Measurements from ENCODE around the gene FJX1. TPM values are rescaled to one million over a fixed set of nuclear protein-coding genes. Genes with fewer than 3 reads are reported as not detected.

The FJX1 gene, protein sequence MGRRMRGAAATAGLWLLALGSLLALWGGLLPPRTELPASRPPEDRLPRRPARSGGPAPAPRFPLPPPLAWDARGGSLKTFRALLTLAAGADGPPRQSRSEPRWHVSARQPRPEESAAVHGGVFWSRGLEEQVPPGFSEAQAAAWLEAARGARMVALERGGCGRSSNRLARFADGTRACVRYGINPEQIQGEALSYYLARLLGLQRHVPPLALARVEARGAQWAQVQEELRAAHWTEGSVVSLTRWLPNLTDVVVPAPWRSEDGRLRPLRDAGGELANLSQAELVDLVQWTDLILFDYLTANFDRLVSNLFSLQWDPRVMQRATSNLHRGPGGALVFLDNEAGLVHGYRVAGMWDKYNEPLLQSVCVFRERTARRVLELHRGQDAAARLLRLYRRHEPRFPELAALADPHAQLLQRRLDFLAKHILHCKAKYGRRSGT
- 9.2 TPM for total RNA-seq

DNA sequence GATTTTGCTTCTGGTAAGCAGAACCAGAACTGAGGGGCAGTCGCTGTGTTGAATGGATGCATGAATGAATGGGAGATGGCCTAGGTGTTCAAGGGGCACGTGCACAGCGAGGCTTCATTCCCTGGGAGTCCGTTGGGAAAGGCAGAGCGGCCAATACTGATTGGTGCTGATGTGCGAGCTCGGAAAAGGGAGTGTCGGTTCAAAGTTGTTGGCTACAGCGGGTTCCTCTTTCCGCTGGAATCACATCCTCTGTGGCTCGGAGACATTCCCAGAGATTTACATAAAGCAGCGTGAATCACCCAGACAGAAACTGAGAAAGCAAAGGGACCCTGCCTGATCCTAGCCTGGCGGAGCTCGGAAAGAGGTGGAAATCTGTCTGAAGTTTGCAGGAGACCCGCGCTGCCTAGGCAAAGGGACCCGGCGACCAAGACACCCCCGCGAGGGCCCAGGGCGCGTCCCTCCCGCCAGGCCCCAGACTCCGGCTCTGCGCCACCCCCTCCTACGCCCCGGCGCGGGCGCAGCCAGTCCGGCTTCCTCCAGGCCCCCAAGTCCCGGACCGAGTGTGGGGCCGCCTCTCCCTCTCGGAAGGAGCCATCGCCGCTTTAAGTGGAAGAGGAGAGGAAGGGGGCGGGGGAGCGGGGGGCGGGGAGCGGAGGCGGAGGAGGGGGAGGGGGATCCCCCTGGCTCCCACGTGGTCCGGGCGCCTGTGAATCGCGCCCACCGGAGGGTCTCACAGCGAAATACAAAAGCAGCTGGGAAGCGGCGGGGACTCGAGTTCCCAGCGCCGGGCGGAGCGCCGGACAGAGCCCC lies at the start of gene FJX1:
Gene FJX1, plus strand, starts transcription at position 774 of the 810 bp plus-strand sequence. CDS start 177 bp downstream, outside the sequence.
- DNase-seq: peak; percentile 90

- no peak for DNase-seq
These were observed 46.6 kb upstream of the FJX1 start for GRCh38 chr11:35571696-35572095.

GRCh38 chr11:35579557-35580396 lies 38.5 kb upstream of the FJX1 start:
- DNase-seq: no peak

DNA sequence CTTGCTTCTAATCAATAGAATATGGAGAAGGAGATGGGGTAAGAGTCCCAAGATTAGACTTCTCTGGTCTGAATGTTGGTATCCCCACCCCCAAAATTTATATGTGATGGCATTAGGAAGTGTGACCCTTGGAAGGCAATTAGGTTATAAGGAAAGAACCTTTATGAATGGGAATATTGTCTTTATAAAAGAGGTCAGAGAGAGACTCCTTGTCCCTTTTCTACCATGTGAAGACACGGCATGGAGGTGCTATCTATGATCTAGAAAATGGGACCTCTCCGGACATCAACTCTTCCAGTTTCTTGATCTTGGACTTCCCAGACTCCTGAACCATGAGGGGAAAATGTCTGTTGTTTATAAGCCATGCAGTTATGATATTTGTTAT lies 37.9 kb upstream of the FJX1 start:
- no peak for DNase-seq

DNA sequence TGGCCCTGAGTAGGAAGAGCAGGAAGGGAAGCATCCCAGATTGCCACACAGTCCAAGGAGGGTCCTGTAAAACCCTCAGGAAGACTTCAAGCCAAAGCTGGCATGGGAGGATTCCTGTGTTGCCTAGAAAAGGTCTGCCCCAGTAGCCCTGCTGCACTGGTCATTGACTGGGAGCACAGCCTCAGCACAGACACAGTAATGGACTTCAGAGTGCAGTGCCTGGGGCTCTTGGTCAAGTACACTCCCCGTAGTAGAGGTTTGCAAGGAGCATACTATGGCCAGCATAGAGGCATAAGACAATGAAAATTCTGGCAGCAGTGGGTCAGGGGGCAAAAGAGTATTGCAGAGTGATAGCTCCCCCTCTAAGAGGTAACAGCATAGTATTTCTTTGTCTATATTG lies 36.2 kb upstream of the FJX1 start:
- no peak for DNase-seq

DNA sequence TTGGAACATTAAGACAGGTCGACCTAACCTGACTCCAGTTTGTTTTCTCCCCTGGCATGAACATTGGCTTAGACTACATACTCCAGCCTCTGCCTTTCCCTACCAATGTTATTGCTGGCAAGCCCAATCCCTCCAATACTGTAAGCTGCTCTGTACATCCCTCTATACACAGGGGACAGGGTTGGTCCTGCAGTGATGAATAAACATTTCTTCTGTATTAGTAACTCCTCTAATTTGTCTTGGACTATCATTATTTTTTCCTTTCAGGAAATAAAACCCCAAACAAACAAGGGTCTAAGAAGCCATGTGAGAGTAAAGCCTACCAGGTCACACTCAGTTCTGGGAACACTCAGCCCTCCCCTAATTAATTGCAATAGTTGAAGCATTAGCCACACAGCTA lies 35.1 kb upstream of the FJX1 start:
- DNase-seq: peak; percentile 19

- DNase-seq: no peak
These were observed 34.4 kb upstream of the FJX1 start for GRCh38 chr11:35583843-35584242.

DNA sequence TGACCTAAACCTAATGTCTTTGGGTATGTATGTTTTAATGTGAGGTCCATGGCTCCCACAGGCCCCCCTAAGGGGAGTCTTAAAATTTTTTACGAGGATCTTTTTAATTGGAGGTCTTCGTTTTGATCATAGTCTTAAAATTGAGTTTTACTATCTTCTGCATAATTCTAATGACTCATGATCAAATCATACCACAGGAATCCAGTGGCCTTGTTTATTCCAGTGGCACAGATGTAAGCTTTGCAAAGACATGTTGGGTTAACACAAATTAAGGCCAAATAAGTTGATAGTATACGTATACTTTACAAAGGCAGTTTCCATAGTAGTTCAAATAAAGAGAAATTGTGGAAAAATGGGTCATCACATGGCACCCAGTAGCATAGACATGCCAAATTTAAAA lies 33.9 kb upstream of the FJX1 start:
- DNase-seq: no peak

- no peak for DNase-seq
These were observed 32.8 kb upstream of the FJX1 start for GRCh38 chr11:35585416-35585815.

DNA sequence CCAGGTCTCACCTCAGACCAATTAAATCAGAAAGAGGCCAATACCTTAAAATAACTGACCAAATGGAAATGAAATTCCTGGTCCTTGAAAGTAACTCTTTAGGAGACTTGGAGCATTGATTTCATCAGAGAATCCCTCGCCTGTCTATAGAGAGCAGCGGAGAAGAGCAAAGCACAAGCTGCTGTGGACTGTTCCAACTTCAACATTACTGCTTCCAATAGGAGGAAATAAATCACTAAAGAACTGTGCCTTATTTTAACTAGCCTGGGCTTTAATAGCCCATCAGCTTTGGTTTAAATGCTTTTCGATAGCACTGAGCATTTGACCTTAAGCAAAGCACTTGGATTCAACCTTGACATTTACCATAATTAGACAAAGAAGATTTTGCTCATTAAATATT lies 32.0 kb upstream of the FJX1 start:
- no peak for DNase-seq

GRCh38 chr11:35587972-35588371 lies 30.3 kb upstream of the FJX1 start:
- no peak for DNase-seq

GRCh38 chr11:35588627-35589026 lies 29.6 kb upstream of the FJX1 start:
- DNase-seq: no peak

GRCh38 chr11:35589281-35589680 lies 29.0 kb upstream of the FJX1 start:
- DNase-seq: no peak

DNA sequence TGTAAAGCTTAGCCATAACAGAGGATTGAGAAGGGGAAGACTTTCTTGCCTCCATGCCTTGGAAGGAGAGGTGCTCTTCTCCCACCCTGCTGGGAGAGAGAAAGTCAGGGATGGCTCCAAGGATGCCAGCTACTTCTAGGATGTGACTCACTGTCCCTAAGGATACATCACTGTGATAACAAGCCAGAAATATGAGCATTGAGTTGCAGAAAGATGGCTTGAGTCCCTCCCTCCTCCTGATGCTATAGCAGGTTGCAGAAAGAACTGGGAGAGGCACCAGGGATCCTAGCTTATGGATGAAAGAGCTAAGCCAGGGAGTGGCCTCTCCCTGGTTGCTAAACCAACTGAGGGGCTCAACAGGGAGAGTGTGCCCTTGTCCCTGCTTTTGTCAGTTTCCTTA lies 27.8 kb upstream of the FJX1 start:
- no peak for DNase-seq

- DNase-seq: no peak
These were observed 25.1 kb upstream of the FJX1 start for GRCh38 chr11:35593143-35593542.

DNA sequence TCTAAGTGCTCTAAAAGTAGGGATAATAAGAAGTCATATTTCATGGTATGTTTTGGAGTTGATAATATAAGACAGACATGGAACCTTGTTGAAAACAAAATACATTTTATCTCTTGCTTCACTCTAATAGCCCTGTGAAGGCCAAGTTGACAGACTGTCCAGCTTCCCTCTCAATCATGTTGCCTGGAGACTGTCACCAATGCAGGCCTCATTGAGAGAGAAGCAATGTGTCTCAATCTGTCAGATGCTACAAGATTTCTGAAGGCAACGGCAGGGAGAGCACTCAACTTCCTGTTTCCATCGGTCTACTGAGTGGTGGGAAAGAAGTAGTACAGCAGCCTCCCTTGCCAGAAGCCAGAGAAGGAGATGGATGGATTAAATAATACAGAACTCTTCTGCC lies 23.6 kb upstream of the FJX1 start:
- DNase-seq: no peak

DNA sequence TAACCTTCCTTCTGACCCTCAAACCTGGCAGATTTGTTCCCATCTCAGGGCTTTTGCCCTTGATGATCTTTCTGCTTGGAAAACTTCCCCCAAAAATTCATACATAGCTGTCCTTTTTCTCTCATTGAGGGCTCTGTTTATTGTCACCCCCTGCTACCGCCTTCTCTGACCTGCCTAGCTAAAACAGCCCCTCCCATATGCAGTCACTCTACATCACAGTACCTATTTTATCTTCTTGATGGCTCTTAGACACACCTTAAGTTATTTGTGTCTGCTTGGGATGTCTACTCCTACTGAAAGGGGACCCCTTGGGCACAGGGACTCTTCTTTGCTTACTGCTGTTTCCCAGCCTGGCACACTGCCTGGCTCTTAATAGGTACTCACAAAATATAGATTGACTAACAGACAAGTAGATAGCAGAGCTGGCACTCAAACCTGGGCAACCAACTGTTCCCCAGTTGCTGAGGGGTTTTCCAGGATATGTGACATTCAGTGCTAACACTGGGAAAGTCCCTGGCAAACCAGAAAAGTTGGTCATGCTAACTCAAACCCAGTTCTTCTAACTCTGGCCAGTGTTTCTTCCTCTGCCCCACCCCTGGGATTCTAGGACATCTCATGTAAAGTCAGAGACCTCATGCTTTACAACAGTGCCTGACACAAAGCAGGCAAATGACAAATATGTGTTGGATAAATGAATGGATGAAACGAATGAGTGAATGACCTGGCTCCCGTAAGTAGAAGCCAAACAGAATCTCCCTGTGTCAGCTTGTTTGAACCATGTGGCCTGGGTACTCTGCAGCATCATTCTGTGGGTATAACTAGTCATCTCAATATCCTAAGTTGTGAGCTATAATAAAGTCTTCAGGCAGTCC lies 19.8 kb upstream of the FJX1 start:
- no peak for DNase-seq

- no peak for DNase-seq
These were observed 17.9 kb upstream of the FJX1 start for GRCh38 chr11:35600331-35600838.

GRCh38 chr11:35602160-35602793 lies 16.0 kb upstream of the FJX1 start:
- DNase-seq: no peak

DNA sequence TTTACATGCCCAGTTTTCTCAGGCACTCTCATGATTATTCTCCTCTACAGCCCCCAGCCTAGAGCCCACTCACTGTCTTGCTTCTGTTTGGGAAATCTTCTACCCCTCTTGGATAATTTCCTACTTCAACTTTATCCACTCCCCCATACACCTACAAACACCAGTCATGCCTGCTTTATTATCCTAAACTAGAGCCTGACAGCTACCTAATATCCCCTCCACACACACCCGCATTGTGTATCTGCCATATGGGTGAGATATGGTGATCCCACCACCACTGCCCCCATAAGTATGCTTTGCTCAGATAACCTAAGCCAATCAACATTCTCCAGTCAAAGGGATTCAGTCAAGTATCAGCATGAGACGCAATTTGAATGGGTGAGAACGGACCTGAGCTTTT lies 15.3 kb upstream of the FJX1 start:
- DNase-seq: no peak

GRCh38 chr11:35605706-35606105 lies 12.6 kb upstream of the FJX1 start:
- DNase-seq: peak; percentile 70

Measured in tongue (tissue), 2 donors.